WTC11 (cell line): ENCODE data around the gene KLC1. TPM values are rescaled to one million over a fixed set of nuclear protein-coding genes. Genes with fewer than 3 reads are reported as not detected.

Source experiments
- ATAC-seq: fragments of 200-7000 bp; cut with Tn5 transposase; 2 replicates; pipeline ENCODE4 v1.10.0; 2021; ENCODE audit warnings: mild to moderate bottlenecking, moderate library complexity
- CTCF ChIA-PET: fragments of 300-600 bp; sonication (Branson Sonifier 250); formaldehyde crosslinking; loops from one replicate; lab custom pipeline; 2021; ENCODE audit warnings: antibody characterized with exemption; lab: Charles Lee
- POLR2A ChIA-PET: fragments of 350-600 bp; sonication (Branson Sonifier 250); formaldehyde crosslinking; loops from one replicate; lab custom pipeline; 2021; ENCODE audit warnings: antibody characterized with exemption; lab: Charles Lee
- DNase-seq: peaks from one replicate; pipeline ENCODE4 v3.0.0; 2021; ENCODE audit warnings: low spot score
- H3K27ac Mint-ChIP-seq: 2 replicates; pipeline ENCODE4 v1.8.0; 2021; ENCODE audit warnings: mixed read lengths
- H3K27me3 Mint-ChIP-seq: 2 replicates; pipeline ENCODE4 v1.8.0; 2021; ENCODE audit warnings: low read depth, mild to moderate bottlenecking, moderate library complexity, mixed read lengths
- H3K36me3 Mint-ChIP-seq: 2 replicates; pipeline ENCODE4 v1.8.0; 2021; ENCODE audit warnings: mixed read lengths
- H3K4me1 Mint-ChIP-seq: 2 replicates; pipeline ENCODE4 v1.8.0; 2022; ENCODE audit warnings: mixed read lengths
- H3K4me3 Mint-ChIP-seq: 2 replicates; pipeline ENCODE4 v1.8.0; 2021; ENCODE audit warnings: mild to moderate bottlenecking, moderate library complexity, mixed read lengths
- H3K9me3 Mint-ChIP-seq: 2 replicates; pipeline ENCODE4 v1.8.0; 2021; ENCODE audit warnings: mixed read lengths
- ELF4 ChIP-seq: sonication (generic); formaldehyde crosslinking; IDR thresholded peaks from 2 replicates; pipeline ENCODE4 v1.8.1; 2022; ENCODE audit warnings: low read depth, mild to moderate bottlenecking, moderate library complexity, missing genetic modification reagents
- EMX1 ChIP-seq: fragments of 250-450 bp; sonication (Bioruptor Pico); IDR thresholded peaks from 2 replicates; pipeline ENCODE4 v1.8.0; 2021; ENCODE audit warnings: mild to moderate bottlenecking
- FOXP1 ChIP-seq: sonication (generic); formaldehyde crosslinking; IDR thresholded peaks from 2 replicates; pipeline ENCODE4 v1.8.0; 2022; ENCODE audit warnings: missing genetic modification reagents, mild to moderate bottlenecking, moderate library complexity, borderline replicate concordance
- GRHL2 ChIP-seq: fragments of 250-450 bp; sonication (Bioruptor Pico); IDR thresholded peaks from 2 replicates; pipeline ENCODE4 v1.8.0; 2022; ENCODE audit warnings: mild to moderate bottlenecking, moderate library complexity; ENCODE audit not compliant: insufficient replicate concordance, severe bottlenecking
- MYBL2 ChIP-seq: sonication (generic); formaldehyde crosslinking; IDR thresholded peaks from 2 replicates; pipeline ENCODE4 v1.8.1; 2023; ENCODE audit warnings: mild to moderate bottlenecking, moderate library complexity, missing genetic modification reagents
- NR2C2 ChIP-seq: sonication (generic); formaldehyde crosslinking; IDR thresholded peaks from 2 replicates; pipeline ENCODE4 v1.8.0; 2022; ENCODE audit warnings: mild to moderate bottlenecking, missing genetic modification reagents
- RELA ChIP-seq: sonication (generic); formaldehyde crosslinking; IDR thresholded peaks from 2 replicates; pipeline ENCODE4 v1.8.1; 2022; ENCODE audit warnings: missing genetic modification reagents, mild to moderate bottlenecking, borderline replicate concordance
- RORB ChIP-seq: fragments of 250-450 bp; sonication (Bioruptor Pico); IDR thresholded peaks from 2 replicates; pipeline ENCODE4 v1.9.0; 2021; ENCODE audit warnings: mild to moderate bottlenecking
- TEAD4 ChIP-seq: sonication (generic); formaldehyde crosslinking; IDR thresholded peaks from 2 replicates; pipeline ENCODE4 v1.8.0; 2022; ENCODE audit warnings: mild to moderate bottlenecking, missing genetic modification reagents
- ZNF232 ChIP-seq: sonication (generic); formaldehyde crosslinking; IDR thresholded peaks from 2 replicates; pipeline ENCODE4 v1.8.0; 2022; ENCODE audit warnings: mild to moderate bottlenecking, missing genetic modification reagents
- total RNA-seq: library from RNA; stranded (reverse); gene quantifications from 3 replicates; pipeline ENCODE4 v1.2.3, GENCODE V29; 2021
- TF ChIP-seq, protein P1 (sequence below): sonication (generic); formaldehyde crosslinking; IDR thresholded peaks from 2 replicates; pipeline ENCODE4 v1.8.1; 2023; ENCODE audit warnings: mild to moderate bottlenecking, moderate library complexity, missing genetic modification reagents
- TF ChIP-seq, protein P2 (sequence below): fragments of 200-600 bp; IDR thresholded peaks from 2 replicates; pipeline ENCODE4 v1.8.0; 2022; ENCODE audit warnings: antibody characterized with exemption
- TF ChIP-seq, protein P3 (sequence below): sonication (generic); formaldehyde crosslinking; conservative IDR thresholded peaks from 2 replicates; pipeline ENCODE4 v1.8.1; 2023; ENCODE audit warnings: mild to moderate bottlenecking, low read depth, missing genetic modification reagents, moderate library complexity
- TF ChIP-seq, protein P4 (sequence below): sonication (generic); formaldehyde crosslinking; IDR thresholded peaks from 2 replicates; pipeline ENCODE4 v1.8.0; 2022; ENCODE audit warnings: mild to moderate bottlenecking, missing genetic modification reagents

KLC1 gene
- total RNA-seq, 1 experiment from 2014 or later: 171 TPM

DNA sequence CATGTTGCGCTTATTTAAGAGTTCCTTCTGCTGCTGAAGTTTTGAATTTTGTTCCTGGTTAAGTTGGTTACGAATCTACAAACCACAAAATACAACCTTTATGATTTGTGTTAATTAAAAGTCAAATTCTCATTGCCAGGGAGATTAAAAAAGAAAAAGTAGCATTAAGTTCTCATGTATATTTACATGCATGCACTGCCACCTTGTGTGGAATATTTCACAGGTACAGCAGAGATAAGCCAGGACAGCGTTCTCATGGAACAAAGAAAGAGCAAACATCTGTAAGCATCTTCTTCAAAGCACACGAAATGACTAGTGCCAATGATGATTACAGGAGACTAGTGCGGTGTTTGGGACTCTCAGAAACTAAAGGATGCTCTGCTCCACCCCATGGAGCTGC lies 120.8 kb downstream of the KLC1 start:
- DNase-seq: no peak
- TF ChIP-seq EMX1 (CRISPR knock-in tag) (no peak), ZNF232 (no peak), GRHL2 (no peak), RELA (CRISPR knock-in tag) (no peak), RORB (CRISPR knock-in tag) (no peak), TEAD4 (no peak), NR2C2 (CRISPR knock-in tag) (no peak), ELF4 (CRISPR knock-in tag) (no peak), FOXP1 (CRISPR knock-in tag) (no peak), MYBL2 (CRISPR knock-in tag) (no peak)
- TF ChIP-seq, protein P1, sequence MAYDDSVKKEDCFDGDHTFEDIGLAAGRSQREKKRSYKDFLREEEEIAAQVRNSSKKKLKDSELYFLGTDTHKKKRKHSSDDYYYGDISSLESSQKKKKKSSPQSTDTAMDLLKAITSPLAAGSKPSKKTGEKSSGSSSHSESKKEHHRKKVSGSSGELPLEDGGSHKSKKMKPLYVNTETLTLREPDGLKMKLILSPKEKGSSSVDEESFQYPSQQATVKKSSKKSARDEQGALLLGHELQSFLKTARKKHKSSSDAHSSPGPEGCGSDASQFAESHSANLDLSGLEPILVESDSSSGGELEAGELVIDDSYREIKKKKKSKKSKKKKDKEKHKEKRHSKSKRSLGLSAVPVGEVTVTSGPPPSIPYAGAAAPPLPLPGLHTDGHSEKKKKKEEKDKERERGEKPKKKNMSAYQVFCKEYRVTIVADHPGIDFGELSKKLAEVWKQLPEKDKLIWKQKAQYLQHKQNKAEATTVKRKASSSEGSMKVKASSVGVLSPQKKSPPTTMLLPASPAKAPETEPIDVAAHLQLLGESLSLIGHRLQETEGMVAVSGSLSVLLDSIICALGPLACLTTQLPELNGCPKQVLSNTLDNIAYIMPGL: no peak
- TF ChIP-seq, protein P2, sequence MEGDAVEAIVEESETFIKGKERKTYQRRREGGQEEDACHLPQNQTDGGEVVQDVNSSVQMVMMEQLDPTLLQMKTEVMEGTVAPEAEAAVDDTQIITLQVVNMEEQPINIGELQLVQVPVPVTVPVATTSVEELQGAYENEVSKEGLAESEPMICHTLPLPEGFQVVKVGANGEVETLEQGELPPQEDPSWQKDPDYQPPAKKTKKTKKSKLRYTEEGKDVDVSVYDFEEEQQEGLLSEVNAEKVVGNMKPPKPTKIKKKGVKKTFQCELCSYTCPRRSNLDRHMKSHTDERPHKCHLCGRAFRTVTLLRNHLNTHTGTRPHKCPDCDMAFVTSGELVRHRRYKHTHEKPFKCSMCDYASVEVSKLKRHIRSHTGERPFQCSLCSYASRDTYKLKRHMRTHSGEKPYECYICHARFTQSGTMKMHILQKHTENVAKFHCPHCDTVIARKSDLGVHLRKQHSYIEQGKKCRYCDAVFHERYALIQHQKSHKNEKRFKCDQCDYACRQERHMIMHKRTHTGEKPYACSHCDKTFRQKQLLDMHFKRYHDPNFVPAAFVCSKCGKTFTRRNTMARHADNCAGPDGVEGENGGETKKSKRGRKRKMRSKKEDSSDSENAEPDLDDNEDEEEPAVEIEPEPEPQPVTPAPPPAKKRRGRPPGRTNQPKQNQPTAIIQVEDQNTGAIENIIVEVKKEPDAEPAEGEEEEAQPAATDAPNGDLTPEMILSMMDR: no peak
- TF ChIP-seq, protein P3, sequence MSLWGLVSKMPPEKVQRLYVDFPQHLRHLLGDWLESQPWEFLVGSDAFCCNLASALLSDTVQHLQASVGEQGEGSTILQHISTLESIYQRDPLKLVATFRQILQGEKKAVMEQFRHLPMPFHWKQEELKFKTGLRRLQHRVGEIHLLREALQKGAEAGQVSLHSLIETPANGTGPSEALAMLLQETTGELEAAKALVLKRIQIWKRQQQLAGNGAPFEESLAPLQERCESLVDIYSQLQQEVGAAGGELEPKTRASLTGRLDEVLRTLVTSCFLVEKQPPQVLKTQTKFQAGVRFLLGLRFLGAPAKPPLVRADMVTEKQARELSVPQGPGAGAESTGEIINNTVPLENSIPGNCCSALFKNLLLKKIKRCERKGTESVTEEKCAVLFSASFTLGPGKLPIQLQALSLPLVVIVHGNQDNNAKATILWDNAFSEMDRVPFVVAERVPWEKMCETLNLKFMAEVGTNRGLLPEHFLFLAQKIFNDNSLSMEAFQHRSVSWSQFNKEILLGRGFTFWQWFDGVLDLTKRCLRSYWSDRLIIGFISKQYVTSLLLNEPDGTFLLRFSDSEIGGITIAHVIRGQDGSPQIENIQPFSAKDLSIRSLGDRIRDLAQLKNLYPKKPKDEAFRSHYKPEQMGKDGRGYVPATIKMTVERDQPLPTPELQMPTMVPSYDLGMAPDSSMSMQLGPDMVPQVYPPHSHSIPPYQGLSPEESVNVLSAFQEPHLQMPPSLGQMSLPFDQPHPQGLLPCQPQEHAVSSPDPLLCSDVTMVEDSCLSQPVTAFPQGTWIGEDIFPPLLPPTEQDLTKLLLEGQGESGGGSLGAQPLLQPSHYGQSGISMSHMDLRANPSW (CRISPR knock-in tag): no peak
- TF ChIP-seq, protein P4, sequence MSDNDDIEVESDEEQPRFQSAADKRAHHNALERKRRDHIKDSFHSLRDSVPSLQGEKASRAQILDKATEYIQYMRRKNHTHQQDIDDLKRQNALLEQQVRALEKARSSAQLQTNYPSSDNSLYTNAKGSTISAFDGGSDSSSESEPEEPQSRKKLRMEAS (CRISPR knock-in tag): no peak
- Mint-ChIP-seq H3K27ac (no peak overlapping the region), H3K4me3 (no peak overlapping the region), H3K36me3 (no peaks in the 10 kb centered on the region), H3K27me3 (no peaks in the 10 kb centered on the region), H3K4me1 (peaks cover 6% of the 10 kb centered on the region; the same call in 1 of the 2 replicates), H3K9me3 (no peaks in the 10 kb centered on the region)
- ATAC-seq: no peak
- POLR2A ChIA-PET: no interaction called here
- CTCF ChIA-PET: no interaction called here

Other genes starting within 250 kb of the KLC1 start
- 82.2 to 93.7 TPM (median 83.0 TPM) in 3 replicates for gene MARK3, start 243.8 kb upstream of the KLC1 start, total RNA-seq
- 529 to 555 TPM (median 531 TPM) in 3 replicates for gene CKB, start 106.4 kb upstream of the KLC1 start, total RNA-seq
- 11.8 to 15.5 TPM (median 12.3 TPM) in 3 replicates for gene TRMT61A, start 100.0 kb upstream of the KLC1 start, total RNA-seq
- gene BAG5, start 66.6 kb upstream of the KLC1 start, total RNA-seq: 23.9 to 29.2 TPM (median 24.8 TPM) in 3 replicates
- 34.7 to 36.7 TPM (median 36.4 TPM) in 3 replicates for gene COA8, start 66.3 kb upstream of the KLC1 start, total RNA-seq
- 46.7 to 51.4 TPM (median 50.5 TPM) in 3 replicates for gene XRCC3, start 86.2 kb downstream of the KLC1 start, total RNA-seq
- gene ZFYVE21, start 86.6 kb downstream of the KLC1 start, total RNA-seq: 59.7 to 69.2 TPM (median 65.1 TPM) in 3 replicates
- 9.3 to 10.3 TPM (median 10.0 TPM) in 3 replicates for gene PPP1R13B, start 218.4 kb downstream of the KLC1 start, total RNA-seq